ENCODE measurements around the gene DPP6. TPM values are rescaled to one million over a fixed set of nuclear protein-coding genes. Genes with fewer than 3 reads are reported as not detected.
"Not testable (repeated sequence)": the region's sequence is repeated elsewhere in the genome, so short reads cannot be mapped to it uniquely, and the experiment has no call there.

DPP6 gene
- total RNA-seq (2021) = 0.07 TPM in 1 of 3 replicates, not detected in the others
- Bru-seq, nascent RNA = percentile 2 among the genes with signal in this experiment
- long read RNA-seq, experiment 1 = 0 reads
- long read RNA-seq, experiment 2 = 0 reads
- long read RNA-seq, experiment 3 = 0 reads

DNA sequence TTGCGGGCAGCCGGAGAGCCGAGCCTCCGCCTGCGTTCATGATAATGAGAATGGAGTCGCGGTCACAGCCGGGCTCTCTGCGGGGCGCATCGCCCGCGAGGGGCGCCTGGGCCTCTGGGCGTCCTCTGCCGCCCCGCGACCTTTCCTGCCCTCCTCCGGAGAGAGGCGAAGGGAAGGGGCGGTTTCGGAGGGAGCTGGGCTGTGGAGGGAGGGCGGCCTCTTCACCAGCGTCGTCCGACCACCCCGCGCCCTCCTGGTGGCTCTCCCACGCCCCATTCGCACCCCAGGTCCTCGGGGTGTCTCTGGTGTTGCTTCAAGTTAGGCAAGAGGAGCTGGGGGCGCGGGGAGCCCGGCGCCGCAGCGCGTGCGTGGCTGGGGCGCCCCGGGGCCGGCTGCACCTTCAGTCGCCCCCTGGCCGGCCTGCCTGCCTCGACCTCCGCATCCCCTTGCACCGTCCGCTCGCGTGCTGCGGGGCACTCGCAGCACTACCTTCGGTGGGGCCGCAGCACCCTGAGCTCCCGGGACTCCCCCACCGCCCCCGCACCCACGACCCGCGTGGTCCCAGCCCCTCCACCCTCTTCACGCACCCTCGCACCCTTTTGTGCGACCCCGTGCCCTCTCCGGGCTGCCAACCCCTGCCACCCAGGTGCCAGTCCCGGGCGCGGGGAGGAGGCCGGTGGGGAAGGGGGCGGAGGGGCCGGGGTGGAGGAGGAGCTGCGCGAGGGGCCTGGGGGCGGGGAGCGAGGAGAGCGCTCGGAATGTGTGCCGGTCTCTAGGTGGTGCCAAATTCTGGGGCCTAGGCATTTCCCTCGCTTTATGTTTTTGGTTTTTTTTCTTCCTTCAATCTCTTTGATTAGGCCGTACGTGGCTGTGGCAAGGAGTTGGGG, at the start of gene DPP6:
Gene DPP6 (plus strand): TSS at position 756 of the 887 bp plus-strand sequence.
- H3K36me3 Mint-ChIP-seq; DNase-seq (ENCODE audit: low spot score); H3K27me3 Mint-ChIP-seq (ENCODE audit: low read depth); POLR2A ChIA-PET; CTCF ChIA-PET; ATAC-seq; H3K4me3 Mint-ChIP-seq; H3K27ac Mint-ChIP-seq; H3K4me1 Mint-ChIP-seq: not testable (repeated sequence)
- peaks cover 15% of the 10 kb centered on the region for H3K9me3 Mint-ChIP-seq

DNA sequence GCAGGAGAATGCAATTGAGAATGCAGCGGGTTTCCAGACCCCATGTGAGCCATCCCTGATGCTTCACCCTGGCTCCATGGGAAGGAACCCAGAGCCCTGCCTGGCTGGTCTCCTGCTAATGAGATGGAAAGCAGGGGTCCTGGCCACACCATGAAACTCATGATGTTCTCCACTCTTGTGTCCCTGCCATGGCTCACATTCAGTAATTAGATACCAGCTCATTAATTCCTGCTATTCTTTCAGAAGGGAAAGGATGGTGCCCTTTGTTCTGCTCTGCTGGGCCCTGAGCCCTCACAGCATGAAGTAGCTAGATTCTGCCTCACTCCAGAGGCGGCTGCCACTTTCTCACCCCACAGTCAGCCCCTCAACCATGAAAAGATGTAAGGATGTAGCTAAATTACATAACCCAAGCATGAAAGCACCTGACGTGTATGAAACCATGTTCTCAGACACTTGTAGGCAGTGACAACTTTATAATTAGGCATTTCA, 42.7 kb upstream of the DPP6 start:
- H3K4me1 Mint-ChIP-seq; H3K27me3 Mint-ChIP-seq (ENCODE audit: low read depth); CTCF ChIA-PET; H3K4me3 Mint-ChIP-seq; H3K27ac Mint-ChIP-seq; POLR2A ChIA-PET; ATAC-seq; DNase-seq (ENCODE audit: low spot score): not testable (repeated sequence)
- Mint-ChIP-seq H3K9me3 (peaks cover 48% of the 10 kb centered on the region), H3K36me3 (peaks cover 30% of the 10 kb centered on the region)

DNA sequence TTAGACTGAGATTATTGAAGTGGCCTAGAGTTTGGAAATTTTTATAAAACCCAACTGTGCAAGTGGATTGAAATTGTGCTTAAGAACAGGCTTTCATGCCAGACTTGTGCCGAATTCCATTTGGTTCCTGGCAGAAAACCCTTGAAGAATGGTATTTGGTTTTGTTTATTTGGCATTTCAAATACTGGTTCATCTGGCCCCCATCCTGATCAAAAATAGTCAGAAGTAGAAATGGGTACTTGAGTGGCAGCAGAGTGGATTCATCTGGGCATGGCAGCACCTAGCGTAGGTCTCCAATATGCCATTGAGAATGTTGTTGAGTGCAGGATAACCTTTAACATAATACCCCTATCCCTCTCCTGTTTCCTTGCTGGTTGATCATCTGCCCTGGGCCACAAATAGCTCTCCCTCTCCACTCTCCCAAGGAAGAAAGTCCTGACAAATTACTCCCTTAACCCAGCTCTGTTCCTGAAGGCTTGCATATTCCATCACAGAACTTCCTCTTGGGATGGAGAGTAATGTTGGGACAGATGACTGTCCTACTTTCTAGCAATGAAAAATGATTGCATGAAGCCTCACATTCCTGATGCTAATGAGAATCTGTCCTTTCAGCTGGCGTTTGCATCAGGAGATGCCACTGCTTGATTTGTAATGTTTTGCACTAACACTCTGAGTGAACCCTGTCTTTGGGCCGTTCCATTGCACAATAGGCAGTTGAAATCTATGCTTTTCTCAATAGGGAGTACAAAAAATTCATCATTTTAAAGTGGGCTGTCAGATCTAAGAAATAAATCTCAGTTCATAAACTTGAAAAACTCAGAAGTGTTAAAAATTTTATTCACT, 41.3 kb upstream of the DPP6 start:
- POLR2A ChIA-PET; H3K4me3 Mint-ChIP-seq; ATAC-seq; H3K4me1 Mint-ChIP-seq; DNase-seq (ENCODE audit: low spot score); CTCF ChIA-PET; H3K27me3 Mint-ChIP-seq (ENCODE audit: low read depth); H3K27ac Mint-ChIP-seq: not testable (repeated sequence)
- H3K36me3 Mint-ChIP-seq = peaks cover 42% of the 10 kb centered on the region
- H3K9me3 Mint-ChIP-seq = peaks cover 59% of the 10 kb centered on the region

DNA sequence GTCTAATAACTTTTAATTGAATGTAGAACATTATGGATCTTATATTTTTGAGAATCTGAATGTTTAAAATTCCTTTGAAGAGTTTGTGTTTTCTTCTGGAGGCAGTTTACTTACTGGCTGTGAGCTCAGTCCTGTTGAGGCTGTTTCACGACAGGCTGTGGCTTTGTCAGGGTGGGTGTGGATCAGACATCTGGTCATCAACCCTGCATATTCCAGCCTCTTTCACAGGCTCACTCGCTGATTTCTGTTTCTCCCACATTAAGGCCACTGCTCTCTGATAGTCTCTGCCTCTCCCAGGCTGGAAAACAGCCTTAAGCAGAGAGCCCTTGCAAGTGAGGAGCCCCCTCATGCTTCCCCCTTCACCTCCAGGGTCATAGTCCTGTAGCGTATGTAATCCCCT, 39.4 kb upstream of the DPP6 start:
- H3K27ac Mint-ChIP-seq; H3K4me1 Mint-ChIP-seq; CTCF ChIA-PET; H3K4me3 Mint-ChIP-seq; POLR2A ChIA-PET; ATAC-seq; DNase-seq (ENCODE audit: low spot score); H3K27me3 Mint-ChIP-seq (ENCODE audit: low read depth): not testable (repeated sequence)
- Mint-ChIP-seq H3K36me3 (peaks cover 42% of the 10 kb centered on the region), H3K9me3 (peaks cover 61% of the 10 kb centered on the region)

GRCh38 chr7:154015636-154016035, 36.6 kb upstream of the DPP6 start:
- DNase-seq (ENCODE audit: low spot score); H3K4me1 Mint-ChIP-seq; H3K27me3 Mint-ChIP-seq (ENCODE audit: low read depth); H3K4me3 Mint-ChIP-seq; POLR2A ChIA-PET; H3K27ac Mint-ChIP-seq; CTCF ChIA-PET: not testable (repeated sequence)
- ATAC-seq = peak; percentile 51; the same call in 1 of the 2 replicates
- Mint-ChIP-seq H3K9me3 (peaks cover 68% of the 10 kb centered on the region), H3K36me3 (peaks cover 55% of the 10 kb centered on the region)

DNA sequence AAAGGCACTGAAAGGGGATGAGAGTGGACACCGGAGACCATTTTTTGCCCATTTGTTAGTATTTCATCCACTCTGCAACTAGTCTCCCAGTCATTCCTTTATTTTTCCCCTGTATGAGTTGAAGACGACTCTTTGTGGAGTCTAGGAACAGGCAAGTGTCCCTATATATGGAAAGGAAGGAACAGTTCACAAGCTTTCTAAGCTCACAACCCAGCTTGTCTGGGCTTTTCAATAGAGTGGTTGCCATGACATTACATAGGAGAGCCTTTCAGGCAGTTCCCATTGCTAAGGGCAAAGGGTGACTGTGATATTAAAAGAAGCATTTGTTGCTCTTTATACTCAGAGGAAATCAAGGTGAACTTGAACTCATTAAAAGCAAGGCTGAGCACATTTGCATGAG, 33.8 kb upstream of the DPP6 start:
- H3K4me1 Mint-ChIP-seq; POLR2A ChIA-PET; H3K4me3 Mint-ChIP-seq; H3K27me3 Mint-ChIP-seq (ENCODE audit: low read depth); H3K27ac Mint-ChIP-seq; CTCF ChIA-PET; DNase-seq (ENCODE audit: low spot score); ATAC-seq: not testable (repeated sequence)
- Mint-ChIP-seq H3K9me3 (peaks cover 64% of the 10 kb centered on the region), H3K36me3 (peaks cover 59% of the 10 kb centered on the region)

DNA sequence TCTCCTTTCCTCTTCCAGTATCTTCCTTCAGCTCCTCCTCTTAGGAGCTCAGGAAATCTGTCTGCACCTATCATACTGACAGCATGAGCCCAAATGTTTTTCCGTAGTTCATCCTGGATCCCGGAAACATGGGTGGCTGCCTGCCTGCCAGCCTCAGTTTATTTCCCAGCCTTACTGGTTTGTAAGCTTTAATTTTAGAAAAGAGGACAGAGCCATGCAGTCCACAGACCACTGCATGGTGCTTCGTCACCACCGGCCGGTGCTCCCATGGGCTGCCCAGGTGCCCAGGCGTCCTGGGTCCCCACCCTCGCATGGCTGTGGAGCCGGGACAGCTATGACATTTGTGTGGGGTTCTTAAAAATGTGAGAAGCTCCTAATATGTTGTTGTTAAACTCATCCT, 24.4 kb upstream of the DPP6 start:
- H3K4me3 Mint-ChIP-seq; ATAC-seq; H3K4me1 Mint-ChIP-seq; H3K27me3 Mint-ChIP-seq (ENCODE audit: low read depth); POLR2A ChIA-PET; DNase-seq (ENCODE audit: low spot score); CTCF ChIA-PET; H3K27ac Mint-ChIP-seq: not testable (repeated sequence)
- Mint-ChIP-seq H3K36me3 (peaks cover 23% of the 10 kb centered on the region), H3K9me3 (peaks cover 31% of the 10 kb centered on the region)

DNA sequence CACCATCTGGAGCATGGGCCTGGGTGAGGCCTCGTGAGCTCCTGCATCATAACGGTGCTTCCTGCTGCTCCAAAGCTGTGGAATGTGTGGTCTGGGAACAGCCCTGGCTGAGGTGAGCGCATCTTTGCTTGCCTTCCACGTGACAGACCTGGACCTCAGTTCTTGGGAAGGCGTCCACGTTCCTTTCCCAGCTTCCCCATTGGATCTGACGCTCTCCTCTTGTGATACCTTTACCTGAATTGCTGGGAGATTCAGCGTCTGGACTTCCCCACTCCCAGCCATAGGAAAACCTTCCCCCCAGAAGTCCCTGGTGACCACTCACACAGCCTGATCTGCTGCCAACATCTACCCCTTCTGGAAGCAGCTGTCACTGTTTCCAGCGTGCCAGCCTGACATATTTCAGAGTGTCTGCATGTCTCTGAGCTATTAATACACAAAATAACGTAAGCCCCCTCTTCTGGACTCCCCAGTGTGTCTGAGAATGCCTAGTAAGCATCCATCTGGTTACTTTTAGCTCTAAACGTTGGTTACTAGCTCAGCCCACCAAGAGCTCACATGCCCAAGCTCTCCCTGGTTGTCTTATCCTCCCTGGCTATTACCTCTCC, 21.6 kb upstream of the DPP6 start:
- H3K4me1 Mint-ChIP-seq; H3K4me3 Mint-ChIP-seq; CTCF ChIA-PET; H3K27ac Mint-ChIP-seq; DNase-seq (ENCODE audit: low spot score); ATAC-seq; H3K27me3 Mint-ChIP-seq (ENCODE audit: low read depth); POLR2A ChIA-PET: not testable (repeated sequence)
- H3K36me3 Mint-ChIP-seq = peaks cover 34% of the 10 kb centered on the region
- H3K9me3 Mint-ChIP-seq = peaks cover 39% of the 10 kb centered on the region

GRCh38 chr7:154039466-154040165, 12.6 kb upstream of the DPP6 start:
- POLR2A ChIA-PET = not testable (repeated sequence)

DNA sequence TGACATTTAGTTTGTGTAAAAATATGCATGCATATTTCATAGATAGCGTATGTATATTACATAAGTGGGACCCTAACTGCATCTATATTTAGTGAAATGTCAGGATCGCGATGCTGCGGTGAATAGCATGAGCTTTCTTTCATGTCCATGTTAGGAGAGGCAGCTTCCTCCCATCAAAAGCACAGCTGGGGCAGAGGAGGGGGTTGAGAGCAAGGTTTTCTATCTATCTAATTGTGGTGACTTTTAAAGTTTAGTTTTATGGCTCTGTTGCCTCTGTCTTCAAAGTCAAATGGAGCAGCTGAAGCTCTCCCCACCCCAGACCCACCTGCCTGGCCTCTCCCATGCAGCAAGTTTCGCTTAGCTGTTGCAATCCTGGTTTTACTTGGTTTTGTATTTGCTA, 1.8 kb upstream of the DPP6 start:
- H3K27ac Mint-ChIP-seq; CTCF ChIA-PET; H3K4me3 Mint-ChIP-seq; H3K4me1 Mint-ChIP-seq; POLR2A ChIA-PET; ATAC-seq; H3K27me3 Mint-ChIP-seq (ENCODE audit: low read depth); DNase-seq (ENCODE audit: low spot score): not testable (repeated sequence)
- Mint-ChIP-seq H3K36me3 (peaks cover 11% of the 10 kb centered on the region), H3K9me3 (peaks cover 14% of the 10 kb centered on the region)

More at GRCh38 chr7:154039466-154040165, 12.6 kb upstream of the DPP6 start:
- peaks cover 20% of the 10 kb centered on the region for H3K36me3 Mint-ChIP-seq
- H3K4me3 Mint-ChIP-seq; H3K4me1 Mint-ChIP-seq; H3K27ac Mint-ChIP-seq; H3K27me3 Mint-ChIP-seq (ENCODE audit: low read depth); CTCF ChIA-PET: not testable (repeated sequence)
- ATAC-seq = peak; percentile 80
- peaks cover 25% of the 10 kb centered on the region for H3K9me3 Mint-ChIP-seq
- peak; percentile 17 for DNase-seq (ENCODE audit: low spot score)

DNA sequence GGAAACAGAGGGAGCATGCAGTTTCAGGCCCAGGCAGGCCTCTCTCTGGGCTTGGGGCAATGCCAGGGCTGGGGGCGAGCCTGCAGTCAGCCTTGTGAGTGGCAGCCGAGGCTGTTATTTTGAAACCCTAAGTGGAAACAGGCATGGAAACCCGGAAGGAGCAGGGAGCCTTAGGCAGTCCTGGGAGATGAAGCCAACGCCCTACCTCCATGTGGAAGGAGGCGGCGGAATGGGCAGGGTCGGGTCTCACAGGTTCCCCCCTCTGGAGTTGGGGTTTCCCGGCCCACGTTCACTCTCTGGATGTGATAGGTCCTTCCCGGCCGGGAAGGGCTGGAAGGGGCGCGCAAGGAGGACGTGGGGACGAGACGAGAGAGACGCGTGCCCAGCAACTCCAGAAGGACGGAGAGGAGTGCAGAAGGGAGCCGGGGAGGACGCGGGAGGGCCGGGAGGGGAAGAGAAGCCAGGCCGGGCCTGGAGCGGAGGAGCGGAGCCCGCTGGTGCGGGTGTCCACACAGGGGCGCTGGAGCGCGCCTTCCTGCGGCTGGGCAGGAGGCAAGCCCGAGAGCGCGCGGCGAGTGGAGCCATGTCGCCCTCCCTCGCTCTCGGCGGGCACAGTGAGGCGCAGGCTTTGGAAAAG, 1.1 kb upstream of the DPP6 start:
- H3K4me3 Mint-ChIP-seq; DNase-seq (ENCODE audit: low spot score); H3K27ac Mint-ChIP-seq; H3K4me1 Mint-ChIP-seq; POLR2A ChIA-PET; H3K36me3 Mint-ChIP-seq; H3K27me3 Mint-ChIP-seq (ENCODE audit: low read depth); CTCF ChIA-PET: not testable (repeated sequence)
- H3K9me3 Mint-ChIP-seq = peaks cover 15% of the 10 kb centered on the region
- ATAC-seq = peak; percentile 95
